ENCODE measurements around the gene SLC9A8.

DNA sequence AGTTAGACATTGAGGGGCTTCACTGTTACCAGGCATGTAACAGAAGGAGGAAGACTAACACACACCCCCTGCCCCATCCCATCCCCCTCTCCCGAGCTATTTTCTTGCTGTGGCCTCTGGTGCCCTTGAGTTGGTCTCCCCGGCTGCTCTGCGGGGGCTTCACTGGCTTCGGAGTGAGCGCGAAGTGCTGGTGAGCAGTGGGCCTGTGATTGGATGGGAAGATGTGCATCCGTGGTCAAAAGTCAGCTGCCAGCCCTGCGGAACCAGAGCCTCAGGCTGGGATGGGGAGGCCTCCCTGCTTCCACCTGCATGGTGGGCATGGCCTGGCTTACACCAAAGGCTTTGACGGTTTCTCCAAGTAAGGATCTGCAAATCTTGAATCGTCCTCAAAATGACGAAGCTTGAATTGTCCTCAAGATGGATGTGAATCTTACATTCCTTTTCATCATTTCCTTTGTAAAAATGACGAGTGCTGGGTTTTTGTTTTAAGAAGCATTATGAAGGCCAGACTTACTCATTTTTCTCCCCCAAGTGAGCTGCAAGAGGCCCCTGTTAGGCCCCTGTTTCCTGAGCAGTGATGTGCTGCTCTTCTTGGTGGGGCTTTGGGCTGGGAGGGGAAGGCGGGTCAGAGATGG lies 79.0 kb downstream of the SLC9A8 start:
- TF ChIP-seq ZNF444 (CRISPR knock-in tag; IDR thresholded peaks at IDR 0.05), result no peak
- TF ChIP-seq NCOR1 (IDR thresholded peaks at IDR 0.05), result no peak

Data from K562 (cell line).